Stimulated activated naive B cell treated with anti-CD40 and anti-IgM and Interleukin-4, amounts not matched to agents 10 μg/mL and 1 μg/mL and 100 μg/mL, for 72 hours (primary cell): ENCODE results near the gene CWH43.
"Not testable (repeated sequence)": the region's sequence is repeated elsewhere in the genome, so short reads cannot be mapped to it uniquely, and the experiment has no call there.

Experiments
- ATAC-seq, 2 donors: fragments of 150-1000 bp; cut with Tn5 transposase; replicated peaks; 2 replicates each; pipeline ENCODE4 v1.10.0; 2021; ENCODE audit warnings: moderate library complexity in 1 of 2
- DNase-seq: peaks from one replicate; pipeline ENCODE4 v3.0.0; 2021
- H3K27ac Mint-ChIP-seq: one replicate; pipeline ENCODE4 v1.8.0; 2022; ENCODE audit warnings: mild to moderate bottlenecking, mixed read lengths
- H3K27me3 Mint-ChIP-seq, 2 donors: one replicate each; pipeline ENCODE4 v1.8.0; 2022; ENCODE audit warnings: mixed read lengths in 2 of 2
- H3K36me3 Mint-ChIP-seq, 2 donors: one replicate each; pipeline ENCODE4 v1.8.0; 2022; ENCODE audit warnings: mixed read lengths in 2 of 2, mild to moderate bottlenecking in 1 of 2
- H3K4me1 Mint-ChIP-seq, 2 donors: one replicate each; pipeline ENCODE4 v1.8.0; 2022; ENCODE audit warnings: mixed read lengths in 2 of 2, mild to moderate bottlenecking in 1 of 2
- H3K4me3 Mint-ChIP-seq, 2 donors: one replicate each; pipeline ENCODE4 v1.8.0; 2022; ENCODE audit warnings: mild to moderate bottlenecking in 2 of 2, mixed read lengths in 2 of 2, moderate library complexity in 1 of 2
- H3K9me3 Mint-ChIP-seq, 2 donors: one replicate each; pipeline ENCODE4 v1.8.0; 2022; ENCODE audit warnings: mixed read lengths in 2 of 2, mild to moderate bottlenecking in 1 of 2

The CWH43 gene

DNA sequence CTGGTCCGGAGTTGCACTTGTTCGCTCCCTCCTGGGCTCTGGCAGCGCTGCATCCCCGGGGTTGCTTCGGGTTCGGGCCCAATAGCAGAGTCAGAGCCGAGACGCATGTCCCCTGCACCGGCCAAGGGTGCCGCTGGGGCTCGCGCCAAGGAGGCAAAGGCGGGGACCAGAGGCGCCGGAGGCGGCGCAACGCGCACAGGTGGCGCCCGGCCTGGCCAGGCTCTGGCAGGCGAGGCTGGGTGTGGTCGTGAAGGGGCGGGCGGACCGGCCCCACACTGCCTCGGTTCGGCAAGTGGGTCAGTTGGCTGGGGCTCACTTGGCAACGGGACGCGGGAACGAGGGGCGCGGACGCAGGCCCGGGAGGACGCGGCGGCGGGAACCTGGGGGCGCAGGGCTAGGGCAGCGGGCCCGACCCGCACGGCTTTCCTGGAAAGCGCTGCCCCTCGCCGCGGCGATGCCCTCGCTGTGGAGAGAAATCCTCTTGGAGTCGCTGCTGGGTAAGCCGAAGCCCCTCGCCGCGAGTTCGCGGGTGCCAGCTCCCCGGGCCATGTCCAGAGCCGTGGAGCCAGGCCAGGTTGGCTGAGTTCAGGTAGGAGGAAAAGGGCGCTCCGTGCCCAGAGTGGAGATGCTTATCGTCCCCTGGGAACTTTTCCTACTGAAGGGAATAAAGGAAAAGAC lies at the start of gene CWH43:
Gene CWH43, plus strand, starts transcription at position 300 of the 678 bp plus-strand sequence. Its CDS starts 155 bp downstream, at position 455.
- Mint-ChIP-seq H3K4me1 (no peaks in the 10 kb centered on the region), H3K27ac (no peak within 1 kb of the TSS), H3K4me3 (no peak within 1 kb of the TSS), H3K27me3 (peaks cover 31 to 56% of the 10 kb centered on the region in 2 donors), H3K9me3 (peaks cover 3 to 8% of the 10 kb centered on the region in 2 donors), H3K36me3 (no peaks in the 10 kb centered on the region)
- no peak for DNase-seq
- peak in 1 of 2 donors; percentile 12 for ATAC-seq

DNA sequence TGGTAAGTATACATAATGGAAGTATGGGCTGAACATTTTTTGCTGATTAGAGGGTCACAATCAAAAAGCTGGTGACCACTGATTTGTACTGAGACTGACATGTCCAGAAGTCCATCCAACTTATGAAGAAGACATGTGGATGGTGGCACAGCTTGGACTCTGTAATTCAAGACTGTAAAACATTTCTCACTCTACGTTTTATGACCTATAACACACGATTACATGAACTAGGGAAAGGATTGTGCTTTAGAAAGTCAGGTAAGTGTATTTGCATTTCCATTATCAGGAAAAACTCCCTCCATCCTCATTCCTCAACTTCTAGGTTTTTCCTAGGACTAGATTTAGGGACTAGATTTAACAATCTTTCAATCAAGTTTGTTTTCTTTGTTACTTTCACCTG lies 49.0 kb upstream of the CWH43 start:
- H3K27ac Mint-ChIP-seq: no peak overlapping the region
- H3K9me3 Mint-ChIP-seq: peaks cover 4% of the 10 kb centered on the region in 2 donors
- H3K36me3 Mint-ChIP-seq: no peaks in the 10 kb centered on the region
- no peaks in the 10 kb centered on the region for H3K4me1 Mint-ChIP-seq
- no peak for ATAC-seq
- DNase-seq: no peak
- H3K27me3 Mint-ChIP-seq: peaks cover 8 to 13% of the 10 kb centered on the region in 2 donors
- H3K4me3 Mint-ChIP-seq: no peak overlapping the region

DNA sequence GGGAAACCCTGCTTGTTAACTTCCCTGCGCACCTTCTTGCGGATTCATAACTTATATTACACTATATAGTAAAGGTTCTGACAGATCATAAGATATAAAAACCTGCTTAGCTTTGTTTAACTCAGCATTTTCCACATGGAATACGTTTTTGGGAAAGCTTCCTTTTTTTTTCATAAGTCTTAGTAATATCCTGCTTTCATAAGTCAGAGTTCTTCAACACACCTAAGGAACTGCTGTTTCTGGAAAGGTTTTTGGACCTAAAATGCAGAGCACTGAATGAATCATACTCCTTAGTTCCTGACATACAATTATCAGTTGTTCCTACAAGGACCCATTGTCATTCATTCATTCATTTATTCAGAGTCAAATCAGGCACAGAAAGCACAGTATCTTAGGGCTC lies 47.2 kb upstream of the CWH43 start:
- ATAC-seq (no peak), DNase-seq (no peak)
- H3K4me3 Mint-ChIP-seq: no peak overlapping the region
- no peaks in the 10 kb centered on the region for H3K36me3 Mint-ChIP-seq
- H3K27ac Mint-ChIP-seq: no peak overlapping the region
- peaks cover 8 to 13% of the 10 kb centered on the region in 2 donors for H3K27me3 Mint-ChIP-seq
- H3K4me1 Mint-ChIP-seq: no peaks in the 10 kb centered on the region
- peaks cover 4% of the 10 kb centered on the region in 2 donors for H3K9me3 Mint-ChIP-seq

- peaks cover 4% of the 10 kb centered on the region in 2 donors for H3K9me3 Mint-ChIP-seq
- H3K27me3 Mint-ChIP-seq: peaks cover 13 to 18% of the 10 kb centered on the region in 2 donors
- DNase-seq (no peak), ATAC-seq (no peak)
- H3K36me3 Mint-ChIP-seq: no peaks in the 10 kb centered on the region
- H3K4me1 Mint-ChIP-seq: no peaks in the 10 kb centered on the region
- no peak overlapping the region for H3K4me3 Mint-ChIP-seq
- H3K27ac Mint-ChIP-seq: no peak overlapping the region
These were observed 46.3 kb upstream of the CWH43 start for GRCh38 chr4:48939785-48940184.

DNA sequence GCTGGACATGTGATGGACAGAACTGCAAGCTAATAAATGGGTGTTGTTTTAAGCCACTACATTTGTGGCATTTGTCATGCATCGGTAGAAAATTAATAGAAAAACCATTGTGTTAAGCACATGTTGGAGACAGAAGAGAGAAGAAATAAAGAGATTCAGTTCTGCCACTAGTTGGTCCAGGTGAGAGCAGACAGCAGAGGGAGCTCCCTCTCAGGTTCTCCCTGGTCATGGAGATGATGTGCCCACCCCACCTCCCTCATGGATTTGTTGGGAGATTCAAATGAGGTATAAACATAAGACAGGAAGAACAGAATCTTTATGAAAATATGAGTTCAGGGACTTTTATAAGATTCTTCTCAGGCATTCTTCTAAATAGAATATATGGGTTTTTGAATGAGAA lies 42.7 kb upstream of the CWH43 start:
- peaks cover 0 to 2% of the 10 kb centered on the region in 2 donors for H3K9me3 Mint-ChIP-seq
- H3K4me3 Mint-ChIP-seq: no peak overlapping the region
- no peak for ATAC-seq
- no peak overlapping the region for H3K27ac Mint-ChIP-seq
- no peaks in the 10 kb centered on the region for H3K4me1 Mint-ChIP-seq
- peaks cover 9 to 18% of the 10 kb centered on the region in 2 donors for H3K27me3 Mint-ChIP-seq
- H3K36me3 Mint-ChIP-seq: no peaks in the 10 kb centered on the region
- no peak for DNase-seq

- no peak for ATAC-seq
- H3K27me3 Mint-ChIP-seq: peaks cover 9 to 18% of the 10 kb centered on the region in 2 donors
- H3K4me1 Mint-ChIP-seq: no peaks in the 10 kb centered on the region
- H3K4me3 Mint-ChIP-seq: no peak overlapping the region
- H3K27ac Mint-ChIP-seq: no peak overlapping the region
- DNase-seq: no peak
- no peaks in the 10 kb centered on the region for H3K36me3 Mint-ChIP-seq
- no peaks in the 10 kb centered on the region for H3K9me3 Mint-ChIP-seq
These were observed 41.8 kb upstream of the CWH43 start for GRCh38 chr4:48944252-48944651.

GRCh38 chr4:48944756-48945241 lies 41.3 kb upstream of the CWH43 start:
- ATAC-seq: no peak
- no peaks in the 10 kb centered on the region for H3K9me3 Mint-ChIP-seq
- no peak overlapping the region for H3K27ac Mint-ChIP-seq

DNA sequence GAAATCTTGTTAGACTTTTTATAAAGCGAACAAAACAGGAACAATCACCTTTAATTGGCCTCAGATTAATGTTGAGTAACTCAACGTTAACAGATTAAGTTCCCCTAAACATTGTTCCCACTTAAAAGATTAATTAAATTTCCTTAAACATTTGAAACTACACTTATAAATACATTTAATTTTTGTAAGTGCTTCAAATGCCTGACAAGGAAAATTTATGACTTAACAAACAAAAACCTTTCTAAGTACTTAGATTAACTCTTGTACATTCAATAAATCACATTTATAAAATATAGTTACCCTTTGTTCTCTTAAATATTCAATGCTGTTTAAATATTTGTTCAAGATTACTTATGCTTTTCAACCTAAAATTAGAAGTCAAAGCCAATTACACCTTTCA lies 40.1 kb upstream of the CWH43 start:
- no peak overlapping the region for H3K27ac Mint-ChIP-seq
- no peaks in the 10 kb centered on the region for H3K36me3 Mint-ChIP-seq
- H3K9me3 Mint-ChIP-seq: no peaks in the 10 kb centered on the region
- no peak overlapping the region for H3K4me3 Mint-ChIP-seq
- ATAC-seq: no peak
- no peaks in the 10 kb centered on the region for H3K4me1 Mint-ChIP-seq
- DNase-seq: no peak
- peaks cover 6 to 18% of the 10 kb centered on the region in 2 donors for H3K27me3 Mint-ChIP-seq

More at GRCh38 chr4:48944756-48945241, 41.3 kb upstream of the CWH43 start:
- no peaks in the 10 kb centered on the region for H3K36me3 Mint-ChIP-seq
- no peak for DNase-seq
- H3K27me3 Mint-ChIP-seq: peaks cover 9 to 16% of the 10 kb centered on the region in 2 donors
- H3K4me1 Mint-ChIP-seq: no peaks in the 10 kb centered on the region
- H3K4me3 Mint-ChIP-seq: no peak overlapping the region

DNA sequence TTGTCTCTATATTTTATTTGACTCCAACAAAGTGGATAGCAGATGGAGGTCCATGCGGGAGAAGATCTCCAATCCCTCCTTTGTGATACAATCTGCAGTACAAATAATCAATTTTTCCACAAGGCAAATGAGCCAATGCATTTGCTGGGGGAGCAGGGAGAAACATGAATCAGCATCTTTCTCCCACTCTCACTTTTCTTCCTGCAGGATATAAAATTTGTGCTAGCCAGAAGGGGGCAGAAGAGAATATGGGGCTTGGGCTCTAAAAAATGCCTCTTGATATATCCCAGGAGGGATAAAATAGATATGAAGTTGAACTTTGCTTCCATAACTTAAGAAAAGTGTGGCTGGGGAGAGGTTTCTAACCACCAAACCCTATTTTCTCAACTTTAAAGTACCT lies 38.3 kb upstream of the CWH43 start:
- no peak for ATAC-seq
- Mint-ChIP-seq H3K9me3 (no peaks in the 10 kb centered on the region), H3K27ac (no peak overlapping the region), H3K4me3 (no peak overlapping the region), H3K4me1 (no peaks in the 10 kb centered on the region), H3K36me3 (no peaks in the 10 kb centered on the region), H3K27me3 (peaks cover 6 to 11% of the 10 kb centered on the region in 2 donors)
- DNase-seq: no peak

GRCh38 chr4:48949086-48949485 lies 37.0 kb upstream of the CWH43 start:
- H3K9me3 Mint-ChIP-seq: no peaks in the 10 kb centered on the region
- no peaks in the 10 kb centered on the region for H3K4me1 Mint-ChIP-seq
- no peaks in the 10 kb centered on the region for H3K36me3 Mint-ChIP-seq
- no peak overlapping the region for H3K4me3 Mint-ChIP-seq
- no peak for DNase-seq
- H3K27me3 Mint-ChIP-seq: peaks cover 5 to 10% of the 10 kb centered on the region in 2 donors
- no peak for ATAC-seq
- H3K27ac Mint-ChIP-seq: no peak overlapping the region

GRCh38 chr4:48949518-48950219 lies 36.4 kb upstream of the CWH43 start:
- DNase-seq: no peak
- peaks cover 0 to 6% of the 10 kb centered on the region in 2 donors for H3K27me3 Mint-ChIP-seq
- H3K4me3 Mint-ChIP-seq: no peak overlapping the region
- no peaks in the 10 kb centered on the region for H3K4me1 Mint-ChIP-seq
- ATAC-seq: no peak
- no peak overlapping the region for H3K27ac Mint-ChIP-seq
- H3K36me3 Mint-ChIP-seq: no peaks in the 10 kb centered on the region
- H3K9me3 Mint-ChIP-seq: no peaks in the 10 kb centered on the region

- no peaks in the 10 kb centered on the region for H3K4me1 Mint-ChIP-seq
- H3K27me3 Mint-ChIP-seq: peaks cover 17 to 19% of the 10 kb centered on the region in 2 donors
- no peaks in the 10 kb centered on the region for H3K36me3 Mint-ChIP-seq
- no peak overlapping the region for H3K27ac Mint-ChIP-seq
- no peak for ATAC-seq
- H3K9me3 Mint-ChIP-seq: no peaks in the 10 kb centered on the region
- no peak overlapping the region for H3K4me3 Mint-ChIP-seq
- DNase-seq: no peak
These were observed 31.8 kb upstream of the CWH43 start for GRCh38 chr4:48954314-48954713.

DNA sequence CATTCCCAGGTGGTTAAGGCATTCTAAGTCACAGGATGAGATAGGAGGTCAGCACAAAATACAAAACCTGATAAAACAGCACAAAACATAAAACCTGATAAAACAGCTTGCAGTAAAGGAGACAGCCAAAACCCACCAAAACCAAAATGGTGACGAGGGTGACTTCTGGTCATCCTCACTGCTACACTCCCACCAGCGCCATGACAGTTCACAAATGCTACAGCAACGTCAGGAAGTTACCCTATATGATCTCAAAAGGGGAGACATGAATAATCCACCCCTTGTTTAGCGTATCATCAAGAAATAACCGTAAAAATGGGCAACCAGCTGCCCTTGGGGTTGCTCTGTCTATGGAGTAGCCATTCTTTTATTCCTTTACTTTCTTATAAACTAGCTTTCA lies 28.7 kb upstream of the CWH43 start:
- not testable (repeated sequence) for H3K4me3 Mint-ChIP-seq, H3K4me1 Mint-ChIP-seq, H3K9me3 Mint-ChIP-seq, ATAC-seq, H3K27ac Mint-ChIP-seq, DNase-seq, H3K36me3 Mint-ChIP-seq
- peaks cover 13 to 18% of the 10 kb centered on the region in 2 donors for H3K27me3 Mint-ChIP-seq

- no peak overlapping the region for H3K4me3 Mint-ChIP-seq
- no peak overlapping the region for H3K27ac Mint-ChIP-seq
- H3K27me3 Mint-ChIP-seq: peaks cover 13 to 18% of the 10 kb centered on the region in 2 donors
- no peak for ATAC-seq
- DNase-seq: no peak
- no peaks in the 10 kb centered on the region for H3K36me3 Mint-ChIP-seq
- no peaks in the 10 kb centered on the region for H3K4me1 Mint-ChIP-seq
- H3K9me3 Mint-ChIP-seq: no peaks in the 10 kb centered on the region
These were observed 27.5 kb upstream of the CWH43 start for GRCh38 chr4:48958582-48958981.
